H9 (cell line): Measurements from ENCODE around the gene TNFAIP8L1. TPM values are rescaled to one million over a fixed set of nuclear protein-coding genes. Genes with fewer than 3 reads are reported as not detected.

Source experiments
- DNase-seq: peaks from one replicate; pipeline ENCODE4 v3.0.0-alpha.2; 2017
- H2AFZ ChIP-seq: one replicate; pipeline ENCODE4 v1.6.1; 2013; ENCODE audit warnings: mild to moderate bottlenecking, low read length, control low read depth, moderate library complexity
- H2AK5ac ChIP-seq: 2 replicates; pipeline ENCODE4 v1.6.1; 2013; ENCODE audit warnings: low read length, control low read depth, mixed read lengths; ENCODE audit not compliant: insufficient read length
- H2BK120ac ChIP-seq: one replicate; pipeline ENCODE4 v1.6.1; 2013; ENCODE audit warnings: low read depth, mild to moderate bottlenecking, low read length, control low read depth, inconsistent platforms; ENCODE audit not compliant: poor library complexity, severe bottlenecking
- H2BK12ac ChIP-seq: 2 replicates; pipeline ENCODE4 v1.6.1; 2013; ENCODE audit warnings: low read length, control low read depth, mixed read lengths, low read depth; ENCODE audit not compliant: insufficient read length
- H2BK15ac ChIP-seq: 2 replicates; pipeline ENCODE4 v1.6.1; 2013; ENCODE audit warnings: low read depth, low read length, control low read depth
- H2BK20ac ChIP-seq: one replicate; pipeline ENCODE4 v1.6.1; 2013; ENCODE audit warnings: low read depth, mild to moderate bottlenecking, low read length, control low read depth, inconsistent platforms; ENCODE audit not compliant: poor library complexity, severe bottlenecking
- H2BK5ac ChIP-seq: 2 replicates; pipeline ENCODE4 v1.6.1; 2013; ENCODE audit warnings: low read length, control low read depth, mixed read lengths; ENCODE audit not compliant: insufficient read length
- H3K14ac ChIP-seq: 2 replicates; pipeline ENCODE4 v1.6.1; 2013; ENCODE audit warnings: low read length, control low read depth; ENCODE audit not compliant: insufficient read depth
- H3K18ac ChIP-seq: 2 replicates; pipeline ENCODE4 v1.6.1; 2013; ENCODE audit warnings: low read depth, mild to moderate bottlenecking, mixed read lengths, low read length, control low read depth; ENCODE audit not compliant: insufficient read length
- H3K23ac ChIP-seq: 2 replicates; pipeline ENCODE4 v1.6.1; 2013; ENCODE audit warnings: low read length, control low read depth, mixed read lengths, low read depth; ENCODE audit not compliant: insufficient read length
- H3K23me2 ChIP-seq: 2 replicates; pipeline ENCODE4 v1.6.1; 2013; ENCODE audit warnings: low read depth, mild to moderate bottlenecking, mixed read lengths, low read length, control low read depth; ENCODE audit not compliant: insufficient read length, poor library complexity, severe bottlenecking
- H3K27ac ChIP-seq: 2 replicates; pipeline ENCODE4 v1.5.1; 2013; ENCODE audit warnings: low read length, control low read depth, mixed read lengths, low read depth; ENCODE audit not compliant: insufficient read length
- H3K27me3 ChIP-seq: 2 replicates; pipeline ENCODE4 v1.6.1; 2013; ENCODE audit warnings: low read length, control low read depth, inconsistent platforms; ENCODE audit not compliant: insufficient read depth
- H3K4ac ChIP-seq: 2 replicates; pipeline ENCODE4 v1.6.1; 2013; ENCODE audit warnings: low read depth, mild to moderate bottlenecking, control low read depth, inconsistent platforms, low read length, moderate library complexity
- H3K4me1 ChIP-seq: 2 replicates; pipeline ENCODE4 v1.6.1; 2013; ENCODE audit warnings: low read length, control low read depth, inconsistent platforms; ENCODE audit not compliant: insufficient read depth
- H3K4me2 ChIP-seq: 2 replicates; pipeline ENCODE4 v1.6.1; 2013; ENCODE audit warnings: low read length, control low read depth, mixed read lengths; ENCODE audit not compliant: insufficient read length, insufficient read depth
- H3K56ac ChIP-seq: 2 replicates; pipeline ENCODE4 v1.6.1; 2013; ENCODE audit warnings: low read depth, mild to moderate bottlenecking, mixed read lengths, low read length, control low read depth; ENCODE audit not compliant: insufficient read length
- H3K79me1 ChIP-seq: 2 replicates; pipeline ENCODE4 v1.6.1; 2013; ENCODE audit warnings: low read depth, mild to moderate bottlenecking, moderate library complexity, low read length, control low read depth, inconsistent platforms; ENCODE audit not compliant: insufficient read depth, poor library complexity, severe bottlenecking
- H3K79me2 ChIP-seq: 2 replicates; pipeline ENCODE4 v1.6.1; 2013; ENCODE audit warnings: low read length, control low read depth, inconsistent platforms; ENCODE audit not compliant: insufficient read depth
- H3K9ac ChIP-seq: 2 replicates; pipeline ENCODE4 v1.6.1; 2013; ENCODE audit warnings: low read length, control low read depth, mixed read lengths; ENCODE audit not compliant: insufficient read length; ENCODE audit errors: extremely low read depth
- H3K9me3 ChIP-seq: one replicate; pipeline ENCODE4 v1.6.1; 2013; ENCODE audit warnings: low read depth, low read length, inconsistent platforms; ENCODE audit not compliant: control insufficient read depth
- H3T11ph ChIP-seq: one replicate; pipeline ENCODE4 v1.6.1; 2013; ENCODE audit warnings: mild to moderate bottlenecking, low read length, control low read depth, inconsistent platforms
- H4K20me1 ChIP-seq: one replicate; pipeline ENCODE4 v1.6.1; 2013; ENCODE audit not compliant: control insufficient read depth, insufficient read length, insufficient read depth
- H4K5ac ChIP-seq: 2 replicates; pipeline ENCODE4 v1.6.1; 2013; ENCODE audit warnings: low read depth, mild to moderate bottlenecking, mixed read lengths, low read length, control low read depth; ENCODE audit not compliant: insufficient read length
- H4K8ac ChIP-seq: replicated peaks from 2 replicates; pipeline ENCODE4 v1.6.1; 2013; ENCODE audit warnings: low read length, control low read depth, mixed read lengths, low read depth; ENCODE audit not compliant: insufficient read length
- H4K91ac ChIP-seq: 2 replicates; pipeline ENCODE4 v1.6.1; 2013; ENCODE audit warnings: low read depth, mild to moderate bottlenecking, moderate library complexity, mixed read lengths, low read length, control low read depth; ENCODE audit not compliant: insufficient read length
- H3K27ac Mint-ChIP-seq, 3 experiments: 2 replicates in 2 of 3; 3 replicates in 1 of 3; pipeline ENCODE4 v1.8.0; 2020 to 2021; ENCODE audit warnings: mixed read lengths in 3 of 3, mild to moderate bottlenecking in 1 of 3, moderate library complexity in 1 of 3
- H3K27me3 Mint-ChIP-seq: 2 replicates; pipeline ENCODE4 v1.8.0; 2021; ENCODE audit warnings: low read depth, mild to moderate bottlenecking, moderate library complexity, mixed read lengths
- H3K36me3 Mint-ChIP-seq, 3 experiments: 2 replicates in 2 of 3; 3 replicates in 1 of 3; pipeline ENCODE4 v1.8.0; 2020 to 2021; ENCODE audit warnings: low read depth in 3 of 3, mixed read lengths in 3 of 3; ENCODE audit not compliant: insufficient read depth in 1 of 3
- H3K4me1 Mint-ChIP-seq, 2 experiments: 2 replicates each; pipeline ENCODE4 v1.8.0; 2020; ENCODE audit warnings: mixed read lengths in 2 of 2
- H3K4me3 Mint-ChIP-seq, 2 experiments: 2 replicates in 1 of 2; 3 replicates in 1 of 2; pipeline ENCODE4 v1.8.0; 2020 to 2021; ENCODE audit warnings: mild to moderate bottlenecking in 2 of 2, mixed read lengths in 2 of 2, moderate library complexity in 1 of 2
- H3K9me3 Mint-ChIP-seq, 2 experiments: 2 replicates in 1 of 2; 3 replicates in 1 of 2; pipeline ENCODE4 v1.8.0; 2020; ENCODE audit warnings: mild to moderate bottlenecking in 2 of 2, mixed read lengths in 2 of 2, moderate library complexity in 1 of 2
- WGBS: extraction: QIAGEN DNeasy Blood & Tissue Kit; methylation state at CpG from one replicate; pipeline ENCODE4 v1.1.7; 2013; ENCODE audit warnings: missing lambda C conversion rate, low lambda C conversion rate, mixed read lengths; ENCODE audit not compliant: insufficient read length; ENCODE audit errors: extremely low coverage; 5-methylcytosine and 5-hydroxymethylcytosine counted together
- total RNA-seq: library from RNA; stranded (reverse); gene quantifications from 2 replicates; pipeline ENCODE4 v1.2.1, GENCODE V29; 2021
- TF ChIP-seq, protein P1 (sequence below): fragments of 200-600 bp; sonication (generic); conservative IDR thresholded peaks from 3 replicates; pipeline ENCODE4 v1.8.0; 2021; ENCODE audit warnings: antibody characterized with exemption, mild to moderate bottlenecking

The TNFAIP8L1 gene
- total RNA-seq, 1 experiment from 2014 or later: 4.2 TPM

DNA sequence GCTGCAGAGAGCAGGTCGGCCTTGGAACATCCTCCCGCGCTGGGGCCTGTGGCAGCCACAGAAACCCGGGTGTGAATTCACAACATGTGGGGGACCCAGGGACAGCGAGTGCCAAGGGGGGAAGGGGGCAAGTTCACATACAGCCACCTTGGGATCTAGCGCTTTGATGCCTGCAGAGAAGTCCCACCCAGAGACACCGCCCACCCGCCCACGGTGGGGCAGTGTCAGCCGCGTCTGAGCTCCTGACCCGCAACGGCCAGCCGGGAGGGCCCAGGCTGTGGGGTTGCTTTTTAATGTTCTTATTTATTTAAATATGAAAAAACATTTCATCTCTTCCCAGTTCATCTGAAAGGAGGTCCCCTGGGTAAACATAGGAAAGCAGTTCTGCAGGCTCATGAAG, 17.9 kb downstream of the TNFAIP8L1 start:
- Mint-ChIP-seq H3K9me3 (no peaks in the 10 kb centered on the region), H3K27ac (no peak overlapping the region), H3K4me1 (peaks cover 0 to 5% of the 10 kb centered on the region in 2 experiments; a peak in 2 of 4 replicates), H3K4me3 (no peak overlapping the region), H3K36me3 (peaks cover 11 to 39% (median 21%) of the 10 kb centered on the region in 3 experiments; a peak in 6 of 7 replicates), H3K27me3 (no peaks in the 10 kb centered on the region)
- Histone ChIP-seq H2BK5ac (no peak overlapping the region), H2BK15ac (no peak overlapping the region), H4K8ac (no peak overlapping the region), H3K56ac (no peak overlapping the region), H3K27ac (no peak overlapping the region), H3K9me3 (no peaks in the 10 kb centered on the region), H3K27me3 (no peaks in the 10 kb centered on the region), H3K79me1 (no peaks in the 10 kb centered on the region), H2BK20ac (no peak overlapping the region), H2AK5ac (no peak overlapping the region), H3K9ac (no peak overlapping the region), H3K4ac (no peak overlapping the region), H4K91ac (no peak overlapping the region), H3K23ac (no peak overlapping the region), H3K79me2 (no peaks in the 10 kb centered on the region), H4K5ac (no peak overlapping the region), H3K23me2 (no peaks in the 10 kb centered on the region), H4K20me1 (no peaks in the 10 kb centered on the region), H3K14ac (no peak overlapping the region), H2BK12ac (no peak overlapping the region), H3T11ph (no peak overlapping the region), H3K4me1 (no peaks in the 10 kb centered on the region), H2AFZ (no peak overlapping the region), H3K4me2 (no peak overlapping the region), H2BK120ac (no peak overlapping the region), H3K18ac (no peak overlapping the region)
- no peak for DNase-seq
- WGBS: no CpG with 5 or more reads among the region's 14 CpGs
- TF ChIP-seq, protein P1, sequence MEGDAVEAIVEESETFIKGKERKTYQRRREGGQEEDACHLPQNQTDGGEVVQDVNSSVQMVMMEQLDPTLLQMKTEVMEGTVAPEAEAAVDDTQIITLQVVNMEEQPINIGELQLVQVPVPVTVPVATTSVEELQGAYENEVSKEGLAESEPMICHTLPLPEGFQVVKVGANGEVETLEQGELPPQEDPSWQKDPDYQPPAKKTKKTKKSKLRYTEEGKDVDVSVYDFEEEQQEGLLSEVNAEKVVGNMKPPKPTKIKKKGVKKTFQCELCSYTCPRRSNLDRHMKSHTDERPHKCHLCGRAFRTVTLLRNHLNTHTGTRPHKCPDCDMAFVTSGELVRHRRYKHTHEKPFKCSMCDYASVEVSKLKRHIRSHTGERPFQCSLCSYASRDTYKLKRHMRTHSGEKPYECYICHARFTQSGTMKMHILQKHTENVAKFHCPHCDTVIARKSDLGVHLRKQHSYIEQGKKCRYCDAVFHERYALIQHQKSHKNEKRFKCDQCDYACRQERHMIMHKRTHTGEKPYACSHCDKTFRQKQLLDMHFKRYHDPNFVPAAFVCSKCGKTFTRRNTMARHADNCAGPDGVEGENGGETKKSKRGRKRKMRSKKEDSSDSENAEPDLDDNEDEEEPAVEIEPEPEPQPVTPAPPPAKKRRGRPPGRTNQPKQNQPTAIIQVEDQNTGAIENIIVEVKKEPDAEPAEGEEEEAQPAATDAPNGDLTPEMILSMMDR: no peak
